ENCODE data around the gene DLX2. TPM values are rescaled to one million over a fixed set of nuclear protein-coding genes. Genes with fewer than 3 reads are reported as not detected.
A peak's percentile ranks its signal among the peaks of the same experiment; 100 is the strongest.

DLX2 gene
- total RNA-seq, 4 donors from 2014 or later, result not detected

DNA sequence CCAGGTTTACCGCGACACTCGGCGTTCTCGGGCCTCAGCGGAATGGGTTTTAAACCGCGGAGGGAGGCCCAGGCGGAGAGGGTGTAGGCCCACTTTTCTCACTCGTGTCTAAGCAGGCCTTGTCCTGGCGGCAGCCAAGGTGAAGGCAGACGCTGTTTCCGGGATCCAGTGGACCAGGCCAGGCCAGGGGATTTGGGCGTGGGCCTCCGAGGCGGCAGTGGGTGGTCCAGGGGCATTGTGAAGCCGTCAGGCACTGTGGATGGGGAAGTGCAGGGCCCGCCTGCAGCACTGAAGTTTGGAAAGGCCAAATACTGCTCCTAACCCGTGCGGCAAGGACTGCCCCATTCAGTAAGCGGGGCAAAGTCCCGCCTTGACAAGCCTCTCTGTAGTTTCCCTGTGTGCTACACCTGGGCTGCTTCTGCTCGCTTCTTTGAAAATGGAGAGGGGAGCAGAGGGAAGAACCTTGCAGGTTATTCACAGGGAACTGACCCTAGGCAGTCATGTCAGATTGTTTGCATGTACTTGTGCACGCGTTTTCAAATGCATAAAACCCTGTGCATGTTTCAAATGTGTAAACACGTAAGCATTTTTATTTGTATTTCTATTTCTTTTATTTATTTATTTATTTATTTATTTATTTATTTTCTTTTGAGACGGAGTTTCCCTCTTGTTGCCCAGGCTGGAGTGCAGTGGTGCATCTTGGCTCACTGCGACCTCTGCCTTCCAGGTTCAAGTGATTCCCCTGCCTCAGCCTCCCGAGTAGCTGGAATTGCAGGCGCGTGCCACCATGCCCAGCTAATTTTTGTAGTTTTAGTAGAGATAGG, 7.5 kb upstream of the DLX2 start:
- H3K9me3 ChIP-seq, result no peaks in the 10 kb centered on the region
- peaks cover 0 to 32% of the 10 kb centered on the region in 2 donors for H3K27me3 ChIP-seq
- no peak overlapping the region for H3K4me3 ChIP-seq
- no peaks in the 10 kb centered on the region for H3K36me3 ChIP-seq
- no peak for TF ChIP-seq CTCF (IDR thresholded peaks at IDR 0.05)
- no peak for TF ChIP-seq POLR2A (IDR thresholded peaks at IDR 0.05)
- peak in 1 of 3 donors; percentile 49 for DNase-seq
- H3K4me1 ChIP-seq, result peaks cover 0 to 12% (median 4%) of the 10 kb centered on the region in 4 donors
- no peak overlapping the region for H3K27ac ChIP-seq

DNA sequence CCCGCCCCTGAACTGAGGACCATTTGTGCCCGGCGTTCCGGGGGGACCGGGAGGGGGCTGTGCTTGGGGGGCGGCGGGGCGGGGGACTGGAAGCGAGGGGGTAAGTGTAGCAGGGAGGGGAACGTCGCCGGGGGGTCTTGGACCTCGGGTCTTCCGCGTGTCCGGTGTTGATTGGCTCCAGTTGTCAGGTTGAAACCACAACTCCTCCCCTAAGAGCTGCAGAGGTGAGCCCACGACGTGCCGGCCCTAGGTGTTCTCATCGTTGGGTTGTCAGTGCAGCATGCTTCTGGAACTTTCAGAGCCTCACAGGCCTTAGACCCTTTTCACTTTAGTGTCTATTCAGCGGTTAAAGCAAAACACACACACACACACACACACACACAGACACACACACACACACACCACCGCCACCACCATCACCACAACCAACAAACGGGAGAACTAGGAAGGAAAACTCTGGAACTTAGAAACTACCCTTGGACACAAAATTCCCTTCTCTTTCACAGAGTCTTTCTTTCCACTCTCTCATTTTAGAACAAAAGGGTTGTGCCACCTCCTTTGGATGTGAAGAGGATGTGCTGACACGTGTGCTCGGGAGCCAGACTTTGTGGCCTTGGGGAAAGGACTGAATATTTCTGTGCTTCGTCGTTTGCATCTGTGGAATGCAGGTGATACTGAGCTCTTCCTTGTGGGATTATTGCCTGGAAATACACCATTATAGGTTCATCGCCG, 6.7 kb upstream of the DLX2 start:
- H3K9me3 ChIP-seq, result no peaks in the 10 kb centered on the region
- no peak overlapping the region for H3K4me3 ChIP-seq
- no peaks in the 10 kb centered on the region for H3K36me3 ChIP-seq
- no peak overlapping the region for H3K27ac ChIP-seq
- no peak for DNase-seq
- no peak for TF ChIP-seq POLR2A (IDR thresholded peaks at IDR 0.05)
- TF ChIP-seq CTCF (IDR thresholded peaks at IDR 0.05), result no peak
- H3K27me3 ChIP-seq, result peaks cover 0 to 40% of the 10 kb centered on the region in 2 donors
- H3K4me1 ChIP-seq, result peaks cover 0 to 12% (median 4%) of the 10 kb centered on the region in 4 donors

GRCh38 chr2:172108587-172108930, 5.9 kb upstream of the DLX2 start:
- no peak for DNase-seq
- Histone ChIP-seq H3K4me1 (peaks cover 0 to 17% (median 4%) of the 10 kb centered on the region in 4 donors), H3K27me3 (peaks cover 0 to 41% of the 10 kb centered on the region in 2 donors), H3K9me3 (no peaks in the 10 kb centered on the region), H3K27ac (no peak overlapping the region), H3K36me3 (no peaks in the 10 kb centered on the region), H3K4me3 (no peak overlapping the region)
- TF ChIP-seq POLR2A (IDR thresholded peaks at IDR 0.05) (no peak), CTCF (IDR thresholded peaks at IDR 0.05) (no peak)

GRCh38 chr2:172107690-172108586, 5.2 kb upstream of the DLX2 start:
- DNase-seq, result peak in 1 of 3 donors; percentile 51
- TF ChIP-seq POLR2A (IDR thresholded peaks at IDR 0.05) (no peak), CTCF (IDR thresholded peaks at IDR 0.05) (no peak)
- H3K27ac ChIP-seq, result no peak overlapping the region

More at GRCh38 chr2:172107690-172108586, 5.2 kb upstream of the DLX2 start:
- Histone ChIP-seq H3K4me1 (peaks cover 0 to 22% (median 5%) of the 10 kb centered on the region in 4 donors), H3K4me3 (no peak overlapping the region), H3K27me3 (peaks cover 0 to 41% of the 10 kb centered on the region in 2 donors), H3K36me3 (no peaks in the 10 kb centered on the region), H3K9me3 (no peaks in the 10 kb centered on the region)

All from Peyer's patch (tissue), 4 donors.